Hindlimb muscle (tissue), 1 donor: ENCODE data around the gene PTPRN2. TPM values are rescaled to one million over a fixed set of nuclear protein-coding genes. Genes with fewer than 3 reads are reported as not detected.
"Not testable (repeated sequence)": the region's sequence is repeated elsewhere in the genome, so short reads cannot be mapped to it uniquely, and the experiment has no call there.

Experiments
- DNase-seq: peaks from one replicate; pipeline ENCODE4 v3.0.0-alpha.2; 2013
- polyA plus RNA-seq: library from polyadenylated mRNA; unstranded; fragments of 120-200 nt; gene quantifications from one replicate; pipeline ENCODE4 v1.2.1, GENCODE V29; 2013; ENCODE audit not compliant: insufficient read length

The PTPRN2 gene
- polyA plus RNA-seq, 1 donor, result 2.0 TPM

DNA sequence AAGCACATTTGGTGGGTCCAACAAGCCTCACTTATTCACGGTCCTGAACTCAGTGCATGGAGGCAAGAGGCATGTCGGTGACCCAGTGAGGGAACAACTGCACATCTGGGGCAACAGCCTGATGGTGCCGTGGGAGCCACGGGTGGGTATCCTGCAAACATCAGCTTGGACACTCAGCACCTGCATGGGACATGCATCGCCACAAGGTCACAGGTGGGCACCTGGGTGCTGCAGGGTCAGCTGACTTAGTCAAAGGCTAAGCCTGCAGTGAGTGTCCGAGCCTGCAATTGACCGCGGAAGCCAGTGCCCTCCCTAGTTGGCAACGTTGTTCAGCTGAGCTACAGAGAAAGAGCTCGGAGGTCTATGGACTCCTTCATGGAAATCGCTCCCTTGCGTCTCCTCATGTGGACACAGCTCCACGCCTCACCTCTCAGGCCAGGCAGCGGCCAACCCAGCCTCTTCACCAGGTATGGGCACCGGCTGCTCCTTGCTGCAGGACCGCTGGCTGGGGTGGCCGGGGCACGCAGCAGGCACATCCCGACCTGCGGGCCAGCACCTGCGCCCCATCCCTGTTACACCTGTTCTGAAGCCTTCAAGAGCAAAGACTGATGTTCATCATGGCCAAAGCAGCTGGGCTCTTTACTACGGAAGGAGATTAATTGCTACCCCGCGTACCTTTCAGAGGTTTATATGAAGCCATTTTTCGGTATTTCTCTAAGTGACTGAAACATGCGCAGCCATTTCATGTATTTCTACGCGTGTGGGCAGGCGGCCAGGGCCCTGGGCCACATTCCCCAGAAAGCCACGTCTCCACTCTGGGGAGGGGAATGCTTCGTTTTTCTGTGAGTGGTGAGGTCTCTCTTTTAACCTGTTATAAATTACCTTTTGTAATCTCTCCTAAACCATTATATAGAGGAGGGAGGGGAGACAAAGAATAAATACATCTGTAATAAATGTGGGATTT lies 870.1 kb downstream of the PTPRN2 start:
- DNase-seq, result no peak

DNA sequence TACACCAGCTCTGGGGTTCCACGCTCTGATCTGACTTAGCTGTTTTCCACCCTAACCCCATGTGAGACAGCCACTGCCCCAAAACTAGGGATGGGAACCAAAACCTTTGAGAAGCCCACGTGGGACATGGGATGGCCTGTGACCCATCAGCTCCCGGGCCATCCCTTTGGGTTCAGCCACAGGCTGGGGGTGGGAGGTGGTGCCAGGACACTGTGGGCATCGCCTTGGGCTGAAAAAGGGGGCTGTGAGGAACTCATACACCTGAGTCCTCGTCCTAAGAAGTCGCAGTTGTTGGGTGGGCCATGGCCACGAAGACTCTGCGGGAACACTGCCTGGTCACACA lies 871.7 kb downstream of the PTPRN2 start:
- no peak for DNase-seq

- DNase-seq, result no peak
Observed at GRCh38 chr7:157715071-157715937, 872.3 kb downstream of the PTPRN2 start.

DNA sequence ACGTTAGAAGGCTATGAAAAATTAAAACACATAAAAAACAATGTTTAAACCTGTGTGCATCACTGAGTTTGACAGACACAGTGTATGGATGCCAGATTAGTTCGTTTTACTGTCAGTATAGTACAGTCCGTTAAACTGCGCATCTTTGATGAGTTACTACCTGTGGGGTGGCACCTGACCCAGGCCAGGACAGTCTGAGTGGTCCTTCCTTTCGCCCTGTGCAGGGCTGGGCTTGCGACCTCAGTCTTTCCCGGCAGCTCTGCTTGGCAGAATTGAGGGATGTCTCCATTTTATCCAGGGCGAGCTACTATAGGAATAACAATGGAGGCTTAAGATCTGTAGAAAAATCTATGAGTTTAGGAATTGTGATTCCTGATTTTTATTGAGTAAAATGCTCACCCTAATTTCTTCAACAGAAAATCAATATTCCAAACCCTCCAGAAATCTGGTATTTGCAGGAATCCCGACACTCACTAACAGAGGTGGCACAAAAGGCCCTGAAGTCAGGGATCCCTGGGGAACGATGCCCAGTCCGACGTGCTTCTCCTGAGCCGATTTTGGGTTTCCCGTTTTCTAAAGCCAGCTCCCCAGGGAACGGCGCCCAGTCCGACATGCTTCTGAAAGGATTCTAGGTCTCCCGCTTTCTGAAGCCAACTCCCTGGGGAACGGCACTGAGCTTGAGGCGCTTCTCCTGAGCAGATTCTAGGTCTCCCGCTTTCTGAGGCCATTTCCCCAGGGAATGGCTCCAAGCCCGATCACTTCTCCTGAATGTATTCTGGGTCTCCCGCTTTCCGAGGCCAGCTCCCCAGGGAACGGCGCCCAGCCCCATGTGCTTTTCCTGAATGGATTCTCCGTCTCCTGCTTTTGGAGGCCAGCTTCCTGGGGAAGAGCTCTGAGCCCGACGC lies 873.2 kb downstream of the PTPRN2 start:
- DNase-seq, result no peak

- no peak for DNase-seq
Observed at GRCh38 chr7:157713591-157713990, 874.0 kb downstream of the PTPRN2 start.

GRCh38 chr7:157712666-157713235 lies 874.9 kb downstream of the PTPRN2 start:
- no peak for DNase-seq

DNA sequence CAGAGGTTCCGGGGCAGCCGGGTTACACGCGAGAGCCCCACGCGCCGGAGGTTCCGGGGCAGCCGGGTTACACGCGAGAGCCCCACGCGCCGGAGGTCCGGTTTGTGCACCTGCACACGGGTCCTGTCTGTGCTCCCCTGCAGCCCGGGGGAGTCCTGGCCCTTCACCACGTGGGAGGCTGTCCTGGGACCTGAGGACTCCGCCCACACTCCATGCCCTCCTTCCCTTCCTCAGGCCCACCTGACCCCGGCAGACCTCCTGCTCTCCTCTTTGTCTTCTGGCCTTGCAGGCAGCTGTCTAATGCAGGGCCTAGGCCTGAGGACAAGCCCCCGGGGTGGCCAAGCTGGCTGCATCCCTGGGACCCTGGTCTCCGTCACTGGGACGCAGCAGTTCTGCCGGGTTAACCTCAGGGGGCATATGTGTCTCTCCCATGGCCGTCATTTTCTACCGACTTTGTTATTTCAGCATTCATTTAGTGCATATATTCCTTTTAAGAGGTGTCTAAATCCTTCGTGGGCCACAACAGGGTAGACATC lies 876.2 kb downstream of the PTPRN2 start:
- DNase-seq, result no peak

- DNase-seq, result no peak
Observed at GRCh38 chr7:157710396-157710795, 877.2 kb downstream of the PTPRN2 start.

DNA sequence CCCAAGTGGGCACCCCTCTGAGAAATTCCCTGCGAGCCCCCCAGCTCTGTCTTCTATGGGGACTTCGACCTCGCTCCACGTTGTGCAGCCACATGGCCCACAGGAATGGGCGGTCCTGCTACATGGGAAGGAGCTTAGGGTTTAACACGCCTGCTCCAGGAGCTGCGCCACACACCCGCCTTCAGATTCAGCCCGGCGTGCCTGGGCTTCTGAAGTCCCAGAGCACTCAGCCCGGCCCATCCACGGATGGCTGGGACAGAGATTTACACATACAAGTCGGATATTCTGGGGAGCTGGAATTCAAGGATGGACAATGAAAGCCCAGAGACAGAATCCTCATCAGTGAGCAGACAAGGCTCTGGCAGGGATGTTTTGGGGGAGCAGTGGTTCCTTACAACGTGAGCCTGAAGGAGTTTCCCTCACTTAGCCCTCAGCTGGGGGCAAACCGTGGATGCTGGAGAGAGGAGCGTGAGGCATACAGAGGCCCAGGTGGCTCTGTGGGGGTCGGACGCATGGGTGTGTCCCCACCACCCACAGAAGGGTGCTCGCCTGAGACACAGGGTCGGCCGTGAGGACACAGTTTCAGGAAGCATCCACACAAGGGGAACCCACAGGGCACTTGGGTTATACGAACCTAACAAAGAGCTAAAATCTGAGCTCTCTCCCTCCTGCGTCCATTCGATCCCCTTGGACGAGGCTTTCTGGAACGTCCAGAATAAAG lies 877.9 kb downstream of the PTPRN2 start:
- DNase-seq, result no peak

DNA sequence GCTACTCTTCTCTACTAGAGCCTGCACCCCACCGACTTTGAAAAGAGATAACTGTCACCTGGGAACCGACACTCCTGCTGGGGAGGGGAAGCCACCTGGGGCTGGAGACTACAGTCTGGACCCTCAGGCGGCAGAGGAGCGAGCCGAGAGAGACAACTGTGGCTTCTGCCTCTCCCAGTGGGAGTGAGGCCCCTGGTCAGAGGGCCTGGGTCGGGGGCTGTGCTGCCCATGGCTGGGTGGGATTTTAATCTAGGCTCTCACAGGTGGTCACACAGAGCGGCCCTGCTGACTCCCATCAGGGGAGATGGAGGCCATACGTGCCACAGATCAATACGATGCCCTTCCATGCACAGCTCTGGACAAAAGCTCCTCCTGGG lies 878.7 kb downstream of the PTPRN2 start:
- no peak for DNase-seq

GRCh38 chr7:157707983-157708918 lies 879.4 kb downstream of the PTPRN2 start:
- DNase-seq, result no peak

- DNase-seq, result no peak
Observed at GRCh38 chr7:157704365-157704764, 883.3 kb downstream of the PTPRN2 start.

GRCh38 chr7:157703534-157704195 lies 884.0 kb downstream of the PTPRN2 start:
- no peak for DNase-seq

- DNase-seq, result no peak
Observed at GRCh38 chr7:157703131-157703530, 884.5 kb downstream of the PTPRN2 start.

- no peak for DNase-seq
Observed at GRCh38 chr7:157702311-157703023, 885.2 kb downstream of the PTPRN2 start.

DNA sequence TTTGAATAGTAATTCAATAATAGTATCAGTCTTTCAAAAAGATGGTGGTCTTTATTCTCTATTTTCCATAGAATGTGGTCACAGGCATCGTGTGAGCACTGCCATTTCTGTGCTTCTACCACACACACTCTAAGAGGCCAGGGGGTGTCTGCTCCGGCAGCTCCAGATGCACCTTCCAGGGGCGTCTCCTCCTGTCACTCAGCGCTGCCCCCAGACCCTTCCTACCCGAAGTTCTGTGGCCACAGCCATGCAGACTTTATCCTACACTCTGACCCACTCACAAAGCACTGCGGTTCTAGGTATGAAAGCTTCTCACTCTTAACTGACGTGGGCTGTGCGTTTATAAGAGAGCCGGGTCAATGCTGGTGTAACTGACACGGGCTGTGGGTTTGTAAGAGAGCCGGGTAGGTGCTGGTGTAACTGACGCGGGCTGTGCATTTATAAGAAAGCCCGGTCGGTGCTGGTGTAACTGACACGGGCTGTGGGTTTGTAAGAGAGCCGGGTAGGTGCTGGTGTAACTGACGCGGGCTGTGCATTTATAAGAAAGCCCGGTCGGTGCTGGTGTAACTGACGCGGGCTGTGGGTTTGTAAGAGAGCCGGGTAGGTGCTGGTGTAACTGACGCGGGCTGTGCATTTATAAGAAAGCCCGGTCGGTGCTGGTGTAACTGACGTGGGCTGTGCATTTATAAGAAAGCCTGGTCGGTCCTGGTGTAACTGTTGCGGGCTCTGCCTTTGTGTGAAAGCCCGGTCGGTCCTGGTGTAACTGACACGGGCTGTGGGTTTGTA lies 886.0 kb downstream of the PTPRN2 start:
- DNase-seq, result not testable (repeated sequence)

GRCh38 chr7:157700231-157701005 lies 887.2 kb downstream of the PTPRN2 start:
- no peak for DNase-seq
